Glutamatergic neuron (in vitro differentiated cells): Measurements from ENCODE around the gene SH3TC1. TPM values are rescaled to one million over a fixed set of nuclear protein-coding genes. Genes with fewer than 3 reads are reported as not detected.

Experiments used
- DNase-seq: peaks from one replicate; pipeline ENCODE4 v3.0.0; 2022
- H3K27ac Mint-ChIP-seq: one replicate; pipeline ENCODE4 v1.8.0; 2020; ENCODE audit warnings: mild to moderate bottlenecking, mixed read lengths, inconsistent platforms; ENCODE audit not compliant: unreplicated experiment
- H3K27me3 Mint-ChIP-seq: one replicate; pipeline ENCODE4 v1.8.0; 2020; ENCODE audit warnings: mild to moderate bottlenecking, moderate library complexity, mixed read lengths, inconsistent platforms; ENCODE audit not compliant: unreplicated experiment
- H3K36me3 Mint-ChIP-seq: one replicate; pipeline ENCODE4 v1.8.0; 2020; ENCODE audit warnings: mild to moderate bottlenecking, mixed read lengths, inconsistent platforms; ENCODE audit not compliant: unreplicated experiment
- H3K4me1 Mint-ChIP-seq: one replicate; pipeline ENCODE4 v1.8.0; 2020; ENCODE audit warnings: mild to moderate bottlenecking, low read depth, mixed read lengths, inconsistent platforms; ENCODE audit not compliant: unreplicated experiment
- H3K4me3 Mint-ChIP-seq: one replicate; pipeline ENCODE4 v1.8.0; 2020; ENCODE audit warnings: mild to moderate bottlenecking, mixed read lengths, inconsistent platforms; ENCODE audit not compliant: unreplicated experiment
- H3K9me3 Mint-ChIP-seq: one replicate; pipeline ENCODE4 v1.8.0; 2020; ENCODE audit warnings: mild to moderate bottlenecking, moderate library complexity, mixed read lengths, inconsistent platforms; ENCODE audit not compliant: unreplicated experiment
- CTCF ChIP-seq: fragments of 200-600 bp; sonication (generic); IDR thresholded peaks from one replicate; pipeline ENCODE4 v1.5.0; 2021; ENCODE audit not compliant: partially characterized antibody, unreplicated experiment
- total RNA-seq: library from RNA; stranded (reverse); fragmentation: NEBNext Ultra II Directional; extraction: Animal tissue kit (Norgen Biotek cat#: 25700); gene quantifications from one replicate; pipeline ENCODE4 v1.2.1, GENCODE V29; 2021; ENCODE audit not compliant: unreplicated experiment

The SH3TC1 gene
- total RNA-seq, 1 donor from 2014 or later = not detected

GRCh38 chr4:8179771-8180170, 19.3 kb upstream of the SH3TC1 start:
- no peak overlapping the region for H3K27ac Mint-ChIP-seq
- no peak for DNase-seq
- H3K36me3 Mint-ChIP-seq = no peaks in the 10 kb centered on the region
- no peaks in the 10 kb centered on the region for H3K4me1 Mint-ChIP-seq
- H3K9me3 Mint-ChIP-seq = no peaks in the 10 kb centered on the region
- TF ChIP-seq CTCF = no peak
- no peak overlapping the region for H3K4me3 Mint-ChIP-seq
- peaks cover 3% of the 10 kb centered on the region for H3K27me3 Mint-ChIP-seq

- Mint-ChIP-seq H3K27me3 (peaks cover 3% of the 10 kb centered on the region), H3K4me3 (no peak overlapping the region), H3K9me3 (no peaks in the 10 kb centered on the region), H3K27ac (no peak overlapping the region), H3K4me1 (peaks cover 3% of the 10 kb centered on the region), H3K36me3 (no peaks in the 10 kb centered on the region)
- no peak for DNase-seq
- TF ChIP-seq CTCF = no peak
Measured at GRCh38 chr4:8180310-8181093, 18.6 kb upstream of the SH3TC1 start.

- H3K9me3 Mint-ChIP-seq = no peaks in the 10 kb centered on the region
- H3K27me3 Mint-ChIP-seq = peaks cover 3% of the 10 kb centered on the region
- peaks cover 4% of the 10 kb centered on the region for H3K4me1 Mint-ChIP-seq
- no peak overlapping the region for H3K4me3 Mint-ChIP-seq
- no peaks in the 10 kb centered on the region for H3K36me3 Mint-ChIP-seq
- DNase-seq = no peak
- TF ChIP-seq CTCF = no peak
- H3K27ac Mint-ChIP-seq = no peak overlapping the region
Measured at GRCh38 chr4:8181119-8181518, 18.0 kb upstream of the SH3TC1 start.

- H3K27ac Mint-ChIP-seq = no peak overlapping the region
- TF ChIP-seq CTCF = no peak
- no peaks in the 10 kb centered on the region for H3K9me3 Mint-ChIP-seq
- no peak overlapping the region for H3K4me3 Mint-ChIP-seq
- peaks cover 4% of the 10 kb centered on the region for H3K4me1 Mint-ChIP-seq
- H3K36me3 Mint-ChIP-seq = no peaks in the 10 kb centered on the region
- no peak for DNase-seq
- H3K27me3 Mint-ChIP-seq = peaks cover 3% of the 10 kb centered on the region
Measured at GRCh38 chr4:8181844-8182243, 17.2 kb upstream of the SH3TC1 start.

DNA sequence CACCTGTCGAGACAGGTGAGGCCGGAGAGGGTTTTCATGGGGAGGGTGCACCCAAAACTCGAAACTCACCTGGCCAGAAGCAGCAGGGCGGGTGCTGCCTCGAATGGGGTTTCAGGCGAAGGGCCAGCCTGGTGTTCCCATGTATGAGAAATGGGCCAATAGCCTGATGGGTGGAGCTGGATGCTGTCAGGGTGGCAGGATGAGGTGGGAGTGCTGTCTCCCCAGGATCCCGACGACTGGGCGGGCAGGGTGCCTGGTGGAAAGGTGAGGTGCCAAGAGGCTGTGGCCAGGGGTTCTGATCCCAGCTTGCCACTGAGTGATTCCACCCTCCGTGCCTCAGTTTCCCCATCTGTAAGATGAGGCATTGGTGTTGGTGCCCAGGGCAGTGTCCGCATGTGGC, 16.8 kb upstream of the SH3TC1 start:
- no peaks in the 10 kb centered on the region for H3K9me3 Mint-ChIP-seq
- no peaks in the 10 kb centered on the region for H3K36me3 Mint-ChIP-seq
- H3K27ac Mint-ChIP-seq = no peak overlapping the region
- H3K27me3 Mint-ChIP-seq = peaks cover 5% of the 10 kb centered on the region
- TF ChIP-seq CTCF = no peak
- no peak for DNase-seq
- peaks cover 5% of the 10 kb centered on the region for H3K4me1 Mint-ChIP-seq
- H3K4me3 Mint-ChIP-seq = no peak overlapping the region
